ENCODE data around the gene TMEM81. TPM values are rescaled to one million over a fixed set of nuclear protein-coding genes. Genes with fewer than 3 reads are reported as not detected.

The TMEM81 gene
- total RNA-seq, 6 experiments from 2014 or later: 1.4 to 2.3 (median 1.7) TPM

DNA sequence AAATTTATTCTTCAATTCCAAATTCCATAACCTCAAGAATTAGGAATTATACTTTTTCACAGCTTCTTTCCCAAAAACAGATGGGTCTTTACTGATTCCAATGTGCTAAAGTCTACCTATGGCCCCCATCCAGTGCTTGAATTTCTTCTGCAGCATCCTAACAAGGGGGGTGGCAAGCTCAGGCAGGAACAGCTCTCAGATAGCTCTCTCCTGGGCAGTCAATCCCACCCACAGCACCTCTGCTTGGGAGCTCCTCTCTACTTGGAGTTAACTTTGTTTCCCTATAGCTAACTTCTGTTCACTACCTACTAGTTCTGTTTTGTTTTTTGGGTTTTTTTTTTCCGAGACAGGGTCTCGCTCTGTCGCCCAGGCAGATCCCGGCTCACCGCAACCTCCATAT, 25.5 kb upstream of the TMEM81 start:
- Mint-ChIP-seq H3K27ac (no peak overlapping the region), H3K4me1 (ENCODE audit: low read depth) (no peaks in the 10 kb centered on the region), H3K4me3 (no peak overlapping the region), H3K36me3 (ENCODE audit: low read depth) (peaks cover 13% of the 10 kb centered on the region), H3K9me3 (no peaks in the 10 kb centered on the region), H3K27me3 (ENCODE audit: insufficient read depth) (no peaks in the 10 kb centered on the region)
- DNase-seq: no peak
- TF ChIP-seq, protein P1, sequence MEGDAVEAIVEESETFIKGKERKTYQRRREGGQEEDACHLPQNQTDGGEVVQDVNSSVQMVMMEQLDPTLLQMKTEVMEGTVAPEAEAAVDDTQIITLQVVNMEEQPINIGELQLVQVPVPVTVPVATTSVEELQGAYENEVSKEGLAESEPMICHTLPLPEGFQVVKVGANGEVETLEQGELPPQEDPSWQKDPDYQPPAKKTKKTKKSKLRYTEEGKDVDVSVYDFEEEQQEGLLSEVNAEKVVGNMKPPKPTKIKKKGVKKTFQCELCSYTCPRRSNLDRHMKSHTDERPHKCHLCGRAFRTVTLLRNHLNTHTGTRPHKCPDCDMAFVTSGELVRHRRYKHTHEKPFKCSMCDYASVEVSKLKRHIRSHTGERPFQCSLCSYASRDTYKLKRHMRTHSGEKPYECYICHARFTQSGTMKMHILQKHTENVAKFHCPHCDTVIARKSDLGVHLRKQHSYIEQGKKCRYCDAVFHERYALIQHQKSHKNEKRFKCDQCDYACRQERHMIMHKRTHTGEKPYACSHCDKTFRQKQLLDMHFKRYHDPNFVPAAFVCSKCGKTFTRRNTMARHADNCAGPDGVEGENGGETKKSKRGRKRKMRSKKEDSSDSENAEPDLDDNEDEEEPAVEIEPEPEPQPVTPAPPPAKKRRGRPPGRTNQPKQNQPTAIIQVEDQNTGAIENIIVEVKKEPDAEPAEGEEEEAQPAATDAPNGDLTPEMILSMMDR (IDR thresholded peaks at IDR 0.05): no peak

DNA sequence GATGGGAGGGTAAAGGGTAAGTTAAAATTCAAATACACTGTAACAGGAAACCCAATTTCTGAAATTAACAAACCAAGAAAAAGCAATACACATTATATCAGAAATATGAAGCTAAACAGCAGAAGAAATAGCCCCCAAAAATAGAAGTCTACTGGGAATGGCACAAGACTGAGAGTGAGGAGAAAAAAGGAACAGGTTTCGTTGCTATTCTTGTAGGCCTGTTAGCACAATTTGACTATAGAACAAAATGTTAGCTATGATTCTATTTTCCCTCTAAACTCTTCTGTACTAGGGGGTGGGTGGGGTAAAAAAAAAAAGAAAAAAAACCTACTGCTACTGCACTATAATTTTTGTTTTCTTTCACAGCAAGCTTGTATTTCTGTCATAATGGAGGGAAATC, 25.0 kb upstream of the TMEM81 start:
- H3K36me3 Mint-ChIP-seq (ENCODE audit: low read depth): peaks cover 13% of the 10 kb centered on the region
- TF ChIP-seq, protein P1 (IDR thresholded peaks at IDR 0.05): no peak
- no peaks in the 10 kb centered on the region for H3K9me3 Mint-ChIP-seq
- no peaks in the 10 kb centered on the region for H3K27me3 Mint-ChIP-seq (ENCODE audit: insufficient read depth)
- H3K27ac Mint-ChIP-seq: no peak overlapping the region
- no peaks in the 10 kb centered on the region for H3K4me1 Mint-ChIP-seq (ENCODE audit: low read depth)
- no peak for DNase-seq
- no peak overlapping the region for H3K4me3 Mint-ChIP-seq

DNA sequence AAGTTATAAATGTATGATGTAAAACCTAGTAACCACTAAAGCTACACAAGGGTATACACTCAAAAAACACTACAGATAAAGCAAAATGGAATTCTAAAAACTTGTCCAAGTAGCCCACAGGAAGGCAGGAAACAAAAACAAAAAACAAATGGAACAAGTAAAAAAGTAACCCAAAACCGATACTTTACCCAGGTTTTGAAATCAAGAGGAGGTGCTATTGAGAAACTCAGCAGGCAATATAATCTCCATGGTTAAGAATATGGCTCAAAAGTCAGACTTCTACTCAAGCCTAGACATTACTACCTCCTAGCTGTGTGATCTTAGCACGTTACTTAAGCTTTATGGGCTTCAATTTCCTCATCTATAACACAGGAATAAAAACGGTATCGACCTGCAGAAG, 24.2 kb upstream of the TMEM81 start:
- no peak for DNase-seq
- TF ChIP-seq, protein P1 (IDR thresholded peaks at IDR 0.05): no peak
- H3K9me3 Mint-ChIP-seq: no peaks in the 10 kb centered on the region
- H3K4me3 Mint-ChIP-seq: no peak overlapping the region
- no peaks in the 10 kb centered on the region for H3K4me1 Mint-ChIP-seq (ENCODE audit: low read depth)
- H3K27me3 Mint-ChIP-seq (ENCODE audit: insufficient read depth): no peaks in the 10 kb centered on the region
- no peak overlapping the region; the same call in 1 of the 2 replicates for H3K27ac Mint-ChIP-seq
- peaks cover 13% of the 10 kb centered on the region for H3K36me3 Mint-ChIP-seq (ENCODE audit: low read depth)

DNA sequence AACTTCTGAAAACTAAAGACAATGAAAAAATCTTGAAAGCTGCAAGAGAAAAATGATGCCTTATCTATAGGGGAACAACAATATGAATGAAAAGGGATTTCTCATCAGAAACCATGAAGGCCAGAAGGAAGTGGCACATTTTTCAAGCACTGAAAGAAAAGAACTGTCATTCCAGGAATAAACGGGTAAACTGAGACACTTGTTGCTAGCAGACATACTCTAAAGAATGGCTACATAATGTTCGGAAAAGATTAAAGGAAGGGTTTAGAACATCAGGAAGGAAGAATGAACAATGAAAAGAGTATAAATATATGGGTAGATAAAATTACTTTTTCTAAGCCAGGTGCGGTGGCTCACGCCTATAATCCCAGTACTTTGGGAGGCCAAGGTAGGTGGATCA, 23.1 kb upstream of the TMEM81 start:
- TF ChIP-seq, protein P1 (IDR thresholded peaks at IDR 0.05): no peak
- Mint-ChIP-seq H3K27me3 (ENCODE audit: insufficient read depth) (no peaks in the 10 kb centered on the region), H3K27ac (no peak overlapping the region)

DNA sequence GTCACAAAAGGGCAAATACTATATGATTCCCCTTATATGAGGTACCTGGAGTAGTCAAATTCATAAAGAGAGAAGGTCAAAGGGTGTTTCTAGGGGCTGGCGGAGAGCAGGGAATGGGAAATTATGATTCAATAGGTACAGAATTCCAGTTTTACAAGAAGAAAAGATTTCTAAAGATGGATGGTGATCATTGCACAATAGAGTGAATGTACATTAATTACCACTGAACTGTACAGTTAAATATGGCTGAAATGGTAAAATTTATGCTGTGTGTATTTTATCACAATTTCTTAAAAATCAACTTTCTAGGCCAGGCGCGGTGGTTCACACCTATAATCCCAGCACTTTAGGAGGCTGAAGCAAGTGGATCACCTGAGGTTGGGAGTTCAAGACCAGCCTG, 18.1 kb upstream of the TMEM81 start:
- TF ChIP-seq, protein P1 (IDR thresholded peaks at IDR 0.05): no peak
- no peak overlapping the region for H3K4me3 Mint-ChIP-seq
- H3K27ac Mint-ChIP-seq: no peak overlapping the region
- H3K36me3 Mint-ChIP-seq (ENCODE audit: low read depth): peaks cover 32% of the 10 kb centered on the region
- H3K27me3 Mint-ChIP-seq (ENCODE audit: insufficient read depth): no peaks in the 10 kb centered on the region; the same call in 1 of the 2 replicates
- 0 out of 2 replicates have a peak, but pooled peaks cover 6% of the 10 kb centered on the region for H3K4me1 Mint-ChIP-seq (ENCODE audit: low read depth)
- H3K9me3 Mint-ChIP-seq: no peaks in the 10 kb centered on the region
- no peak for DNase-seq

More for the DNA sequence above, 23.1 kb upstream of the TMEM81 start:
- no peaks in the 10 kb centered on the region for H3K4me1 Mint-ChIP-seq (ENCODE audit: low read depth)
- DNase-seq: no peak
- H3K4me3 Mint-ChIP-seq: no peak overlapping the region
- peaks cover 16% of the 10 kb centered on the region for H3K36me3 Mint-ChIP-seq (ENCODE audit: low read depth)
- H3K9me3 Mint-ChIP-seq: no peaks in the 10 kb centered on the region

DNA sequence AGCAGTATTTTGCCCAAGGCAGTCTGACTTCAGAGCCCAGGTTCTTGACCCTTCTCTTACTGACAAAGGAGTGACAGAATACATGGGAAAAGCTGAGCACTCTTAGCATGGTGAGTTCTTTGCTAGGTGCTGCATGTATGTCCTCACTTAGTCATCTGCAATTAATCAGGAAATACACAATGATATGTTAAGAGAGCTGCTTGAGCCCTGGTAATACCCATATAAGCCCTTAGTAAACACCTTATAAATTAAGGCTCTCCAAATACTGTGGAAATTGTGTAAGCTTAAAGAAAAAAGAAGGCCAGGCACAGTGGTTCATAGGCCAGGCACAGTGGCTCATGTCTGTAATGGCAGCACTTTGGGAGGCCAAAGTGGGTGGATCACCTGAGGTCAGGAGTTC, 14.0 kb upstream of the TMEM81 start:
- TF ChIP-seq, protein P1 (IDR thresholded peaks at IDR 0.05): no peak
- Mint-ChIP-seq H3K27me3 (ENCODE audit: insufficient read depth) (no peaks in the 10 kb centered on the region; the same call in 1 of the 2 replicates), H3K27ac (no peak overlapping the region), H3K4me3 (no peak overlapping the region), H3K36me3 (ENCODE audit: low read depth) (peaks cover 35% of the 10 kb centered on the region), H3K4me1 (ENCODE audit: low read depth) (0 out of 2 replicates have a peak, but pooled peaks cover 10% of the 10 kb centered on the region), H3K9me3 (no peaks in the 10 kb centered on the region)
- no peak for DNase-seq
